B cell (primary cell): ENCODE data around the gene SPEF1. TPM values are rescaled to one million over a fixed set of nuclear protein-coding genes. Genes with fewer than 3 reads are reported as not detected.

Experiments
- ATAC-seq: fragments of 200-7000 bp; cut with Tn5 transposase; one replicate; pipeline ENCODE4 v1.10.0; 2021; ENCODE audit warnings: low read depth, mild to moderate bottlenecking, moderate number of reproducible peaks, moderate library complexity
- CTCF ChIA-PET: fragments of 350-600 bp; sonication (Branson Sonifier 250); formaldehyde crosslinking; loops from one replicate; lab custom pipeline; 2021; ENCODE audit warnings: antibody characterized with exemption, inconsistent platforms; lab: Charles Lee
- POLR2A ChIA-PET: fragments of 350-600 bp; sonication (Branson Sonifier 250); formaldehyde crosslinking; loops from one replicate; lab custom pipeline; 2021; ENCODE audit warnings: antibody characterized with exemption; lab: Charles Lee
- DNase-seq: peaks from one replicate; pipeline ENCODE4 v3.0.0; 2013
- H2AFZ ChIP-seq: 2 replicates; pipeline ENCODE4 v1.6.1; 2012; ENCODE audit warnings: mild to moderate bottlenecking, low read depth, low read length; ENCODE audit not compliant: insufficient read depth, poor library complexity, severe bottlenecking
- H3K27ac ChIP-seq, 2 donors: 1 replicate in 1 of 2; 2 replicates in 1 of 2; pipeline ENCODE4 v1.5.1; 2012 to 2013; ENCODE audit warnings: low read length in 2 of 2, mild to moderate bottlenecking in 2 of 2, moderate library complexity in 1 of 2
- H3K27me3 ChIP-seq, 4 experiments: fragments of 200-600 bp in 1 of 4; sonication (generic) in 1 of 4; replicated peaks in 1 of 4; 1 replicate in 2 of 4; 2 replicates in 2 of 4; pipeline versions ENCODE4 v1.6.1 to v1.7.0; 2013 to 2016; ENCODE audit warnings: low read length in 3 of 4, mild to moderate bottlenecking in 2 of 4, mixed read lengths in 1 of 4, moderate library complexity in 1 of 4; ENCODE audit not compliant: insufficient read depth in 4 of 4, control insufficient read depth in 3 of 4; ENCODE audit errors: control extremely low read depth in 1 of 4
- H3K36me3 ChIP-seq, 2 experiments: replicated peaks in 1 of 2; 1 replicate in 1 of 2; 2 replicates in 1 of 2; pipeline versions ENCODE4 v1.6.1 to v1.7.1; 2013; ENCODE audit warnings: low read length in 1 of 2; ENCODE audit not compliant: insufficient read depth in 2 of 2, control insufficient read depth in 1 of 2; ENCODE audit errors: control extremely low read depth in 1 of 2, extremely low read depth in 1 of 2
- H3K4me1 ChIP-seq, 2 donors: fragments of 200-600 bp in 1 of 2; sonication (generic) in 1 of 2; 1 replicate in 1 of 2; 2 replicates in 1 of 2; pipeline versions ENCODE4 v1.5.1 to v1.6.1; 2013 to 2017; ENCODE audit warnings: low read length in 2 of 2; ENCODE audit not compliant: control insufficient read depth in 2 of 2, insufficient read depth in 2 of 2
- H3K4me2 ChIP-seq: replicated peaks from 2 replicates; pipeline ENCODE3; 2012; ENCODE audit warnings: mild to moderate bottlenecking, low read depth, low read length; ENCODE audit not compliant: poor library complexity, severe bottlenecking
- H3K4me3 ChIP-seq, 5 experiments: fragments of 200-600 bp in 1 of 5; sonication (generic) in 1 of 5; 1 replicate in 3 of 5; 2 replicates in 2 of 5; pipeline versions ENCODE4 v1.5.1 to v1.7.0; 2011 to 2016; ENCODE audit warnings: low read length in 4 of 5, mild to moderate bottlenecking in 4 of 5, low read depth in 2 of 5, control low read depth in 1 of 5, moderate library complexity in 1 of 5; ENCODE audit not compliant: insufficient read depth in 1 of 5; ENCODE audit errors: control extremely low read depth in 1 of 5, extremely low read depth in 1 of 5
- H3K79me2 ChIP-seq: fragments of 200-600 bp; sonication (generic); one replicate; pipeline ENCODE4 v1.6.0; 2016; ENCODE audit warnings: low read length; ENCODE audit not compliant: control insufficient read depth, insufficient read depth
- H3K9ac ChIP-seq: fragments of 200-600 bp; sonication (generic); 2 replicates; pipeline ENCODE4 v1.6.1; 2017; ENCODE audit warnings: mild to moderate bottlenecking, low read length, moderate library complexity
- H3K9me3 ChIP-seq, 3 donors: one replicate each; pipeline versions ENCODE4 v1.6.1 to v1.7.1; 2013; ENCODE audit warnings: low read length in 2 of 3; ENCODE audit not compliant: control insufficient read depth in 2 of 3, insufficient read depth in 1 of 3; ENCODE audit errors: control extremely low read depth in 1 of 3
- H4K20me1 ChIP-seq: 2 replicates; pipeline ENCODE4 v1.6.0; 2012; ENCODE audit warnings: mild to moderate bottlenecking, low read length; ENCODE audit not compliant: insufficient read depth, control insufficient read depth, poor library complexity, severe bottlenecking
- H3K27ac Mint-ChIP-seq: one replicate; pipeline ENCODE4 v1.8.0; 2021; ENCODE audit warnings: mixed read lengths
- H3K27me3 Mint-ChIP-seq: one replicate; pipeline ENCODE4 v1.8.0; 2021; ENCODE audit warnings: mixed read lengths
- H3K4me1 Mint-ChIP-seq: one replicate; pipeline ENCODE4 v1.8.0; 2021; ENCODE audit warnings: mixed read lengths
- H3K4me3 Mint-ChIP-seq: one replicate; pipeline ENCODE4 v1.8.0; 2021; ENCODE audit warnings: mixed read lengths
- H3K9me3 Mint-ChIP-seq: one replicate; pipeline ENCODE4 v1.8.0; 2022; ENCODE audit warnings: mixed read lengths; ENCODE audit not compliant: insufficient read depth
- EZH2 ChIP-seq: IDR thresholded peaks from 2 replicates; pipeline ENCODE4 v1.6.1; 2012; ENCODE audit warnings: borderline replicate concordance, low read depth, mild to moderate bottlenecking, moderate library complexity, low read length; ENCODE audit not compliant: insufficient read depth, poor library complexity, severe bottlenecking
- WGBS: methylation state at CpG from one replicate; pipeline ENCODE4 v1.1.5; 2013; ENCODE audit warnings: missing lambda C conversion rate; ENCODE audit not compliant: insufficient coverage; 5-methylcytosine and 5-hydroxymethylcytosine counted together
- intact Hi-C: fragments of 100-400 bp; cut with micrococcal nuclease; formaldehyde crosslinking; loops from one replicate; pipeline ENCODE4 v1.10.0; 2022
- polyA plus RNA-seq: library from polyadenylated mRNA; depleted of rRNA; stranded (reverse); fragments of >200 nt; gene quantifications from 2 replicates; pipeline ENCODE4 v1.2.3, GENCODE V29; 2012
- total RNA-seq, 2 donors: library from RNA; stranded (reverse); fragments of 120-200 nt in 1 of 2; gene quantifications; 1 replicate in 1 of 2; 2 replicates in 1 of 2; pipeline versions ENCODE4 v1.2.3 to v1.2.4, GENCODE V29; 2013 to 2022
- TF ChIP-seq, protein P1 (sequence below): fragments of 200-600 bp; IDR thresholded peaks from one replicate; pipeline ENCODE4 v1.8.0; 2022; ENCODE audit warnings: antibody characterized with exemption, mild to moderate bottlenecking

Gene SPEF1
- total and polyA plus RNA-seq, 2 donors (not counting 1 experiment from before 2014, with no cell fraction given), result not detected

DNA sequence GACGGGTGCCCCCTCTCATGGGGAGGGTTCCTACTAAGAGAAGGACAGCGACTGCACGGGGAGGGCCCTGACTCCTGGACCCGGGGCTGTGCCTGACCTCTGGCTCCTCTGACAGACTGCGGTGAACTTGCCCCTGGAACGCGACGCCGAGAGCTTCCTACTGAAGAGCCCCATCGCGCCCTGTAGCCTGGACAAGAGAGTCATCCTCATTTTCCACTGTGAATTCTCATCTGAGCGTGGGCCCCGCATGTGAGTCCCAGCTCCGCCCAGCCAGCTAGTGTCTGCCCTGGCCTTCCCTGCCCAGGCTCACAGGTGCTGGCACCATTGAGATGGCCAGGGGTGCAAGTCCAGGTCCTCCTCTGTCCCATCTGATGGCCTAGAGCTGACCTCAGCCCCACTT lies 22.0 kb upstream of the SPEF1 start:
- peak overlapping the region; percentile 54 for H3K27ac Mint-ChIP-seq
- no peaks in the 10 kb centered on the region for H3K27me3 ChIP-seq
- H3K9me3 Mint-ChIP-seq, result no peaks in the 10 kb centered on the region
- peaks cover 37% of the 10 kb centered on the region for H3K79me2 ChIP-seq
- peaks cover 51% of the 10 kb centered on the region for H3K4me1 Mint-ChIP-seq
- POLR2A ChIA-PET, result no interaction called here
- DNase-seq, result no peak
- H3K36me3 ChIP-seq, result peaks cover 0 to 62% of the 10 kb centered on the region in 2 experiments
- no peaks in the 10 kb centered on the region for H3K9me3 ChIP-seq
- no peak overlapping the region for H3K4me3 ChIP-seq
- intact Hi-C loops, result no loop called here
- WGBS, result 91% methylated on average over 14 of the region's 14 CpGs
- H3K4me1 ChIP-seq, result peaks cover 32 to 53% of the 10 kb centered on the region in 2 donors
- ATAC-seq, result no peak
- no peak overlapping the region for H3K27ac ChIP-seq
- peaks cover 4% of the 10 kb centered on the region for H4K20me1 ChIP-seq
- no peak overlapping the region for H3K9ac ChIP-seq
- CTCF ChIA-PET, result interaction anchor here (0.6 kb wide), 1 partner anchor 16 kb away, joined by 4 read pairs; no protein-coding TSS in a partner anchor
- peak overlapping the region; percentile 3 for H3K4me3 Mint-ChIP-seq
- no peak overlapping the region for H2AFZ ChIP-seq
- H3K27me3 Mint-ChIP-seq, result no peaks in the 10 kb centered on the region
- H3K4me2 ChIP-seq, result no peak overlapping the region
- TF ChIP-seq, protein P1, sequence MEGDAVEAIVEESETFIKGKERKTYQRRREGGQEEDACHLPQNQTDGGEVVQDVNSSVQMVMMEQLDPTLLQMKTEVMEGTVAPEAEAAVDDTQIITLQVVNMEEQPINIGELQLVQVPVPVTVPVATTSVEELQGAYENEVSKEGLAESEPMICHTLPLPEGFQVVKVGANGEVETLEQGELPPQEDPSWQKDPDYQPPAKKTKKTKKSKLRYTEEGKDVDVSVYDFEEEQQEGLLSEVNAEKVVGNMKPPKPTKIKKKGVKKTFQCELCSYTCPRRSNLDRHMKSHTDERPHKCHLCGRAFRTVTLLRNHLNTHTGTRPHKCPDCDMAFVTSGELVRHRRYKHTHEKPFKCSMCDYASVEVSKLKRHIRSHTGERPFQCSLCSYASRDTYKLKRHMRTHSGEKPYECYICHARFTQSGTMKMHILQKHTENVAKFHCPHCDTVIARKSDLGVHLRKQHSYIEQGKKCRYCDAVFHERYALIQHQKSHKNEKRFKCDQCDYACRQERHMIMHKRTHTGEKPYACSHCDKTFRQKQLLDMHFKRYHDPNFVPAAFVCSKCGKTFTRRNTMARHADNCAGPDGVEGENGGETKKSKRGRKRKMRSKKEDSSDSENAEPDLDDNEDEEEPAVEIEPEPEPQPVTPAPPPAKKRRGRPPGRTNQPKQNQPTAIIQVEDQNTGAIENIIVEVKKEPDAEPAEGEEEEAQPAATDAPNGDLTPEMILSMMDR, result no peak
- no peak for TF ChIP-seq EZH2

DNA sequence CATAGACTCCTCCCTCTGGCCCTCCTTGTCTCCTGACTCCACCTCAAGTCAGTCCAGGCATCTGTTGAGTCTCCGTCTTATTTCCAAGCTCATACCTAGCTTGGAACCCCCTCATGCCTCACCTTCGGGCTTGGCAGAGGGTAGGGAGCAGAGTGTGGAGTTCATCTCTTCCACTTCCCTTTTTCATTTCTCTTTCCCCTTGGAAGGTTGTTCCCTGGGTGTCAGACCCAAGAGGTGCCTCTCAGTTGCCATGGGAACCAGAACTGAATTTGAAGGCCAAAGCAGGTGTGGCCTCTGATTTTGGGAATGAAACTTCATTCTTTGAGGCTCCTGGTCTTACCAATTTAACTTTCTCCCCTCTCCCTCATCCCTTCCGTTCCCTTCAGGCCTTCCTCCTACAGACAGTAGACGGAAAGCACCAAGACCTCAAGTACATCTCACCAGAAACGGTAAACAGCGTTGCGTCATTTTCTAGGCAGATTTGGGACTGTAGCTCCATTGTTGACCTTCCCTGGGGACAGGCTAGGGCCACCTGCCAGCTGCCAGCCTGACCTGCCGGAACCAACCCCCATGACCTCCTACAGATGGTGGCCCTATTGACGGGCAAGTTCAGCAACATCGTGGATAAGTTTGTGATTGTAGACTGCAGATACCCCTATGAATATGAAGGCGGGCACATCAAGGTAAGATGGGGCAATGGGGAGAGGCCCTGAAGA lies 21.4 kb upstream of the SPEF1 start:
- no peak for DNase-seq
- Mint-ChIP-seq H3K27me3 (no peaks in the 10 kb centered on the region), H3K4me1 (peaks cover 57% of the 10 kb centered on the region), H3K27ac (peak overlapping the region; percentile 54), H3K4me3 (peak overlapping the region; percentile 19), H3K9me3 (no peaks in the 10 kb centered on the region)
- H3K4me2 ChIP-seq, result no peak overlapping the region
- ChIA-PET POLR2A (no interaction called here), CTCF (interaction anchor here (0.5 kb wide), 1 partner anchor 34 kb away, joined by 3 read pairs; no protein-coding TSS in a partner anchor)
- H3K9ac ChIP-seq, result no peak overlapping the region
- TF ChIP-seq, protein P1, result no peak
- no peak for TF ChIP-seq EZH2
- peaks cover 37% of the 10 kb centered on the region for H3K79me2 ChIP-seq
- peaks cover 0 to 62% of the 10 kb centered on the region in 2 experiments for H3K36me3 ChIP-seq
- no peak overlapping the region for H3K4me3 ChIP-seq
- H3K9me3 ChIP-seq, result no peaks in the 10 kb centered on the region
- H4K20me1 ChIP-seq, result peaks cover 4% of the 10 kb centered on the region
- H3K4me1 ChIP-seq, result peaks cover 38 to 59% of the 10 kb centered on the region in 2 donors
- intact Hi-C loops, result no loop called here
- 49% methylated on average over 6 of the region's 11 CpGs for WGBS
- H3K27me3 ChIP-seq, result no peaks in the 10 kb centered on the region
- no peak for ATAC-seq
- H3K27ac ChIP-seq, result no peak overlapping the region
- H2AFZ ChIP-seq, result no peak overlapping the region
